ENCODE data around the gene CRIP2.

Gene CRIP2

GRCh38 chr14:105492031-105492970, 17.7 kb downstream of the CRIP2 start:
- DNase-seq (ENCODE audit: low read depth), result no peak
- TF ChIP-seq, protein P1, sequence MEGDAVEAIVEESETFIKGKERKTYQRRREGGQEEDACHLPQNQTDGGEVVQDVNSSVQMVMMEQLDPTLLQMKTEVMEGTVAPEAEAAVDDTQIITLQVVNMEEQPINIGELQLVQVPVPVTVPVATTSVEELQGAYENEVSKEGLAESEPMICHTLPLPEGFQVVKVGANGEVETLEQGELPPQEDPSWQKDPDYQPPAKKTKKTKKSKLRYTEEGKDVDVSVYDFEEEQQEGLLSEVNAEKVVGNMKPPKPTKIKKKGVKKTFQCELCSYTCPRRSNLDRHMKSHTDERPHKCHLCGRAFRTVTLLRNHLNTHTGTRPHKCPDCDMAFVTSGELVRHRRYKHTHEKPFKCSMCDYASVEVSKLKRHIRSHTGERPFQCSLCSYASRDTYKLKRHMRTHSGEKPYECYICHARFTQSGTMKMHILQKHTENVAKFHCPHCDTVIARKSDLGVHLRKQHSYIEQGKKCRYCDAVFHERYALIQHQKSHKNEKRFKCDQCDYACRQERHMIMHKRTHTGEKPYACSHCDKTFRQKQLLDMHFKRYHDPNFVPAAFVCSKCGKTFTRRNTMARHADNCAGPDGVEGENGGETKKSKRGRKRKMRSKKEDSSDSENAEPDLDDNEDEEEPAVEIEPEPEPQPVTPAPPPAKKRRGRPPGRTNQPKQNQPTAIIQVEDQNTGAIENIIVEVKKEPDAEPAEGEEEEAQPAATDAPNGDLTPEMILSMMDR (IDR thresholded peaks at IDR 0.05; ENCODE audit: low read length, missing control alignments), result no peak
- no peak overlapping the region for H3K4me3 ChIP-seq (replicated peaks; ENCODE audit: low read depth, low read length)

DNA sequence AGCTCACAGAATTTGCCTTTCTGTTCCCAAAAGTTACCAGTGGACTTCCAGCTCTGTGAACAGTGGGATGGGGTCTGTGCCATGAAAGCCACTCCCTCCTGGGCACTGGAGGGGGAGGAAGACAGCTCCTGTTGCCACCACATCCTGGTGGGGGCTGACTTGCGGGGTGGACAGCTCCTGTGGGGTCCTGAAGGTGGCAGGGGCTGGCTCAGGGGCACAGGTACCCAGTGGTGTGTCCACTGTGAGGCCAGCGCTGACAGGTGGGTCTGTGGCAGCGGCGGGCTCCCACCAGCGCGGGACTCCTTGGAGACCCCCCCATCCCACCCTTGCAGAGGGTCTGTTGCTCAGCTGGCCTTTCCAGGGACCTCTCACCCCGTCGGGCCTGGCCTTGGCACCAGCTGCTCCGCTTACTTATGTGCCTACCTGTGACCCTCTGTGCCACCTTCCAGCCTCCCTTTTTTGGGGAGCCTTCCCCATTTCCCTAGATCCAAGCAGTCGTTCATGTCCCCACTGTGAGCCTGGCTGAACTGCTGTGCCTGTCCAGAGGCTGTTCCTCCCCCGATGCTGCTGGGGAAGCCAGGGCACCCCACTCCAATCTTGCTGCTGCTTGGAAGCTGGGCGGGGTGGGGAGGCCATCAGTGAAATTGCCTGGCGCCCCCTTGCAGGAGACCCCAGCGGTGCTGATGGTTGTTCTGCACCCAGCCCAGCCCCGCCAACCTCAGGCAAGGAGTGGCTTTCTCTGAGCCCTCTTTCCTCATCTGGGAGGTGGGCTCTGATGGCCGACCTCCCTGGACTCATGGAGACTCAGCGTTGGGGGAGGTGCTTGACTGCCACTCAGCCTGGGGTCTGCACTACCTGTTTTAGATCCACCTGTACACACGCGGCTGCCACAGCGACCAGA, 18.6 kb downstream of the CRIP2 start:
- no peak for DNase-seq (ENCODE audit: low read depth)
- TF ChIP-seq, protein P1 (IDR thresholded peaks at IDR 0.05; ENCODE audit: low read length, missing control alignments), result no peak
- no peak overlapping the region for H3K4me3 ChIP-seq (replicated peaks; ENCODE audit: low read depth, low read length)

DNA sequence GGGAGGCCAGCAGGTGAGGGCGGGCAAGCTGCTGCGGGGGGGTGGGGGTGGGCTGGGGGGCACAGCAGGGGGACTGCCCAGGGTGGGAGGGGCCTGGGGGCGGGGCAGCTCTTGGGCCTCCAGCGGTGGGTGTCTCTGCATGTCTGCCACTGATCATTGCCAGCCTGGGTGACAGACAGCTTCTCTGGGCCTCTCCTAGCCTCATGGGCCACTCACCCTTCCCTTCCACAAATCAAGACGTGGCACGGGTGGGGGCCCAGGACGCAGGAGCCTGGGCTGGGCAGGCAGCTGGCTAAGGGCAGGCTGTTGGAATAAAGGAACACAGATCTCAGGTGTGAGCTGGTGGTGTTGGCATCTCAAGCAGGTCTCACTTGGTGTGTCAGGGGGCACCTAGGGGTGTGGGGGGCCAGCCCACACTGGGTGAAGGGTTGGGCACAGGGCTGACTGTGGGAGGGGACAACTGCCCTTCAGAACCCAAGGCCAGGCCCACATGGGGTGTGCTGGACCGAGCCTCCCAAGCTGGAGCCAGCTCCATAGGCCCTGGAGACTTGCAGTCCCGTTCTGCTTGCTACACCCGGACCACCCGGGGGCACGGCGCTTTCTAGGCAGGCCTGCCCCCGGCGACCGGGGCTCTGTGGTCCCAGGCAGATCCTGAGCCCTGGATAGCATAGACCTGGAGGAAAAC, 19.4 kb downstream of the CRIP2 start:
- TF ChIP-seq, protein P1 (IDR thresholded peaks at IDR 0.05; ENCODE audit: low read length, missing control alignments), result no peak
- DNase-seq (ENCODE audit: low read depth), result no peak
- no peak overlapping the region for H3K4me3 ChIP-seq (replicated peaks; ENCODE audit: low read depth, low read length)

DNA sequence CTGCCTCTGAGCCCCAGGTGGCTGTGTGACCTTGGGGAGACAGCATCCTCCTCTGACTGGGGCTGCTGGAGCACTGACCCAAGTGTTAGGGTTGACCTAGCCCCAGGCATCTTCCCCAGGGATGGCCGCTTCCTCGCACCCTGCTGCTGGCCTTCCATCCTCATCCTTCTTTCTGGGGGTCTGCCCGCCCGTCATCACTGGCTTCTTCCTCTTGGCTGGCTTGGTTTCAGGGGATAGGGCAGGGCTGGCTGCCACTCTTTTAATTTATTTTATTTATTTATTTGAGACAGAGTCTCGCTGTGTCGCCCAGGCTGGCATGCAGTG, 19.9 kb downstream of the CRIP2 start:
- no peak overlapping the region for H3K4me3 ChIP-seq (replicated peaks; ENCODE audit: low read depth, low read length)
- TF ChIP-seq, protein P1 (IDR thresholded peaks at IDR 0.05; ENCODE audit: low read length, missing control alignments), result no peak
- DNase-seq (ENCODE audit: low read depth), result no peak

GRCh38 chr14:105495101-105495989, 20.7 kb downstream of the CRIP2 start:
- DNase-seq (ENCODE audit: low read depth), result no peak
- TF ChIP-seq, protein P1 (IDR thresholded peaks at IDR 0.05; ENCODE audit: low read length, missing control alignments), result no peak
- H3K4me3 ChIP-seq (replicated peaks; ENCODE audit: low read depth, low read length), result no peak overlapping the region
